Measurements from ENCODE around the gene SH3BP5. TPM values are rescaled to one million over a fixed set of nuclear protein-coding genes. Genes with fewer than 3 reads are reported as not detected.

The SH3BP5 gene
- total and polyA plus RNA-seq, 2 experiments from 2014 or later: 37.8 to 39.2 TPM

GRCh38 chr3:15271785-15272381 is 60.5 kb downstream of the SH3BP5 start:
- in situ Hi-C loops (cut with MboI): loop anchor here (25.0 kb wide), 1 partner anchor 290 kb away; no protein-coding TSS in a partner anchor
- WGBS, 2 experiments (ENCODE audit: low coverage in 1 of 2, low lambda C conversion rate in 2 of 2, missing lambda C conversion rate in 2 of 2): 73 to 77% methylated on average over 13 to 14 of the region's 14 CpGs
- H2AFZ ChIP-seq: no peak overlapping the region

GRCh38 chr3:15271030-15271429 is 61.4 kb downstream of the SH3BP5 start:
- Histone ChIP-seq H3K27me3 (replicated peaks; ENCODE audit: insufficient read depth) (no peaks in the 10 kb centered on the region), H4K20me1 (ENCODE audit: insufficient read depth) (no peaks in the 10 kb centered on the region), H3K4me1 (ENCODE audit: insufficient read depth) (peaks cover 26% of the 10 kb centered on the region), H3K36me3 (ENCODE audit: low read depth) (no peaks in the 10 kb centered on the region), H3K27ac (no peak overlapping the region), H3K9me3 (ENCODE audit: low read depth) (no peaks in the 10 kb centered on the region), H3K4me3 (no peak overlapping the region), H3K79me2 (ENCODE audit: insufficient read depth) (peaks cover 57% of the 10 kb centered on the region), H3K9me2 (ENCODE audit: insufficient read depth) (no peaks in the 10 kb centered on the region), H3K4me2 (ENCODE audit: unreplicated experiment) (no peak overlapping the region), H3F3A (ENCODE audit: insufficient read depth) (peaks cover 24% of the 10 kb centered on the region), H2AFZ (no peak overlapping the region), H3K9ac (no peak overlapping the region)
- DNase-seq: no peak
- in situ Hi-C loops (cut with MboI): loop anchor here (25.0 kb wide), 1 partner anchor 291 kb away; no protein-coding TSS in a partner anchor
- TF ChIP-seq EZH2 (IDR thresholded peaks at IDR 0.05; ENCODE audit: insufficient read depth, poor library complexity, severe bottlenecking) (no peak), EZH2phosphoT487 (IDR thresholded peaks at IDR 0.05; ENCODE audit: insufficient read depth, low read depth) (no peak)
- 73 to 85% methylated on average over 4 of the region's 4 CpGs for WGBS, 2 experiments (ENCODE audit: low coverage in 1 of 2, low lambda C conversion rate in 2 of 2, missing lambda C conversion rate in 2 of 2)

More at GRCh38 chr3:15271785-15272381, 60.5 kb downstream of the SH3BP5 start:
- TF ChIP-seq EZH2 (IDR thresholded peaks at IDR 0.05; ENCODE audit: insufficient read depth, poor library complexity, severe bottlenecking) (no peak), EZH2phosphoT487 (IDR thresholded peaks at IDR 0.05; ENCODE audit: insufficient read depth, low read depth) (no peak)
- H3K4me2 ChIP-seq (ENCODE audit: unreplicated experiment): no peak overlapping the region
- H3K27ac ChIP-seq: no peak overlapping the region
- no peaks in the 10 kb centered on the region for H3K27me3 ChIP-seq (replicated peaks; ENCODE audit: insufficient read depth)
- H3K9me3 ChIP-seq (ENCODE audit: low read depth): no peaks in the 10 kb centered on the region
- no peak overlapping the region for H3K4me3 ChIP-seq
- H3F3A ChIP-seq (ENCODE audit: insufficient read depth): peaks cover 24% of the 10 kb centered on the region
- no peaks in the 10 kb centered on the region for H3K36me3 ChIP-seq (ENCODE audit: low read depth)
- H3K9me2 ChIP-seq (ENCODE audit: insufficient read depth): no peaks in the 10 kb centered on the region
- no peak overlapping the region for H3K9ac ChIP-seq
- no peaks in the 10 kb centered on the region for H4K20me1 ChIP-seq (ENCODE audit: insufficient read depth)
- no peak for DNase-seq
- H3K4me1 ChIP-seq (ENCODE audit: insufficient read depth): peaks cover 32% of the 10 kb centered on the region
- peaks cover 66% of the 10 kb centered on the region for H3K79me2 ChIP-seq (ENCODE audit: insufficient read depth)

- peaks cover 24% of the 10 kb centered on the region for H3F3A ChIP-seq (ENCODE audit: insufficient read depth)
- WGBS, 2 experiments (ENCODE audit: low coverage in 1 of 2, low lambda C conversion rate in 2 of 2, missing lambda C conversion rate in 2 of 2): 31 to 38% methylated on average over 20 to 29 of the region's 29 CpGs
- H4K20me1 ChIP-seq (ENCODE audit: insufficient read depth): no peaks in the 10 kb centered on the region
- no peaks in the 10 kb centered on the region for H3K36me3 ChIP-seq (ENCODE audit: low read depth)
- DNase-seq: peak; percentile 99
- no peak for TF ChIP-seq EZH2phosphoT487 (IDR thresholded peaks at IDR 0.05; ENCODE audit: insufficient read depth, low read depth)
- no peak for TF ChIP-seq EZH2 (IDR thresholded peaks at IDR 0.05; ENCODE audit: insufficient read depth, poor library complexity, severe bottlenecking)
- no peaks in the 10 kb centered on the region for H3K27me3 ChIP-seq (replicated peaks; ENCODE audit: insufficient read depth)
- H3K9me3 ChIP-seq (ENCODE audit: low read depth): no peaks in the 10 kb centered on the region
- H2AFZ ChIP-seq: peak overlapping the region; percentile 36
- peak overlapping the region; percentile 74 for H3K4me2 ChIP-seq (ENCODE audit: unreplicated experiment)
- peak overlapping the region; percentile 70 for H3K9ac ChIP-seq
- H3K9me2 ChIP-seq (ENCODE audit: insufficient read depth): no peaks in the 10 kb centered on the region
- H3K79me2 ChIP-seq (ENCODE audit: insufficient read depth): peaks cover 50% of the 10 kb centered on the region
- peaks cover 24% of the 10 kb centered on the region for H3K4me1 ChIP-seq (ENCODE audit: insufficient read depth)
- in situ Hi-C loops (cut with MboI): loop anchor here (10.0 to 25.0 kb wide), 2 partner anchors 115 to 293 kb away; no protein-coding TSS in a partner anchor
- H3K4me3 ChIP-seq: peak overlapping the region; percentile 29; the same call in 1 of the 2 replicates
- H3K27ac ChIP-seq: peak overlapping the region; percentile 92
Measured at GRCh38 chr3:15269091-15269989, 63.0 kb downstream of the SH3BP5 start.

- Histone ChIP-seq H3K27ac (peak overlapping the region; percentile 92), H3F3A (ENCODE audit: insufficient read depth) (peaks cover 27% of the 10 kb centered on the region), H3K9me2 (ENCODE audit: insufficient read depth) (no peaks in the 10 kb centered on the region), H3K9me3 (ENCODE audit: low read depth) (no peaks in the 10 kb centered on the region), H4K20me1 (ENCODE audit: insufficient read depth) (no peaks in the 10 kb centered on the region), H3K4me3 (no peak overlapping the region), H3K4me1 (ENCODE audit: insufficient read depth) (peaks cover 24% of the 10 kb centered on the region), H3K36me3 (ENCODE audit: low read depth) (no peaks in the 10 kb centered on the region), H3K4me2 (ENCODE audit: unreplicated experiment) (no peak overlapping the region), H3K9ac (0 out of 2 replicates have a peak overlapping the region, but pooled peaks have one; percentile 70), H3K79me2 (ENCODE audit: insufficient read depth) (peaks cover 50% of the 10 kb centered on the region), H2AFZ (no peak overlapping the region), H3K27me3 (replicated peaks; ENCODE audit: insufficient read depth) (no peaks in the 10 kb centered on the region)
- WGBS, 2 experiments (ENCODE audit: low coverage in 1 of 2, low lambda C conversion rate in 2 of 2, missing lambda C conversion rate in 2 of 2): 35 to 37% methylated on average over 15 of the region's 15 CpGs
- in situ Hi-C loops (cut with MboI): loop anchor here (10.0 to 25.0 kb wide), 2 partner anchors 117 to 294 kb away; no protein-coding TSS in a partner anchor
- TF ChIP-seq EZH2phosphoT487 (IDR thresholded peaks at IDR 0.05; ENCODE audit: insufficient read depth, low read depth): no peak
- TF ChIP-seq EZH2 (IDR thresholded peaks at IDR 0.05; ENCODE audit: insufficient read depth, poor library complexity, severe bottlenecking): no peak
- peak; percentile 94 for DNase-seq
Measured at GRCh38 chr3:15268033-15268631, 64.3 kb downstream of the SH3BP5 start.
